ENCODE data around the gene KRTAP9-2.
"Not testable (repeated sequence)": the region's sequence is repeated elsewhere in the genome, so short reads cannot be mapped to it uniquely, and the experiment has no call there.

Gene KRTAP9-2

GRCh38 chr17:41185001-41185400, 41.4 kb upstream of the KRTAP9-2 start:
- H3K27me3 Mint-ChIP-seq (ENCODE audit: low read depth) = peaks cover 15% of the 10 kb centered on the region
- H3K36me3 Mint-ChIP-seq (ENCODE audit: low read depth) = no peaks in the 10 kb centered on the region
- no peak overlapping the region for H3K4me3 Mint-ChIP-seq
- no peak overlapping the region for H3K27ac Mint-ChIP-seq
- H3K9me3 Mint-ChIP-seq = peaks cover 7% of the 10 kb centered on the region
- TF ChIP-seq CTCF (IDR thresholded peaks at IDR 0.05; ENCODE audit: unreplicated experiment in 3 of 3) = no peak
- H3K4me1 Mint-ChIP-seq = no peaks in the 10 kb centered on the region

- Mint-ChIP-seq H3K36me3 (ENCODE audit: low read depth) (no peaks in the 10 kb centered on the region), H3K9me3 (peaks cover 7% of the 10 kb centered on the region), H3K27ac (no peak overlapping the region), H3K27me3 (ENCODE audit: low read depth) (peaks cover 19% of the 10 kb centered on the region), H3K4me1 (no peaks in the 10 kb centered on the region), H3K4me3 (no peak overlapping the region)
- TF ChIP-seq CTCF (IDR thresholded peaks at IDR 0.05; ENCODE audit: unreplicated experiment in 3 of 3) = no peak
Measured at GRCh38 chr17:41186872-41187271, 39.6 kb upstream of the KRTAP9-2 start.

GRCh38 chr17:41189837-41190318, 36.6 kb upstream of the KRTAP9-2 start, which contains the start of gene KRTAP9-1:
KRTAP9-1 (plus strand) TSS chr17:41189887; CDS start chr17:41189887, 0 bp downstream.
- not testable (repeated sequence) for H3K9me3 Mint-ChIP-seq; H3K36me3 Mint-ChIP-seq (ENCODE audit: low read depth); H3K27ac Mint-ChIP-seq; H3K4me1 Mint-ChIP-seq; H3K4me3 Mint-ChIP-seq
- H3K27me3 Mint-ChIP-seq (ENCODE audit: low read depth) = peaks cover 13% of the 10 kb centered on the region

- H3K4me3 Mint-ChIP-seq = no peak overlapping the region
- no peaks in the 10 kb centered on the region for H3K36me3 Mint-ChIP-seq (ENCODE audit: low read depth)
- H3K4me1 Mint-ChIP-seq = no peaks in the 10 kb centered on the region
- H3K27ac Mint-ChIP-seq = no peak overlapping the region
- peaks cover 13% of the 10 kb centered on the region for H3K27me3 Mint-ChIP-seq (ENCODE audit: low read depth)
- peaks cover 2% of the 10 kb centered on the region for H3K9me3 Mint-ChIP-seq
- no peak for TF ChIP-seq CTCF (IDR thresholded peaks at IDR 0.05; ENCODE audit: unreplicated experiment in 3 of 3)
Measured at GRCh38 chr17:41190328-41190727, 36.1 kb upstream of the KRTAP9-2 start.

- H3K36me3 Mint-ChIP-seq (ENCODE audit: low read depth) = no peaks in the 10 kb centered on the region
- no peak overlapping the region for H3K27ac Mint-ChIP-seq
- peaks cover 4% of the 10 kb centered on the region for H3K27me3 Mint-ChIP-seq (ENCODE audit: low read depth)
- H3K4me3 Mint-ChIP-seq = no peak overlapping the region
- no peak for TF ChIP-seq CTCF (IDR thresholded peaks at IDR 0.05; ENCODE audit: unreplicated experiment in 3 of 3)
- H3K9me3 Mint-ChIP-seq = peaks cover 12% of the 10 kb centered on the region
- no peaks in the 10 kb centered on the region for H3K4me1 Mint-ChIP-seq
Measured at GRCh38 chr17:41196068-41196467, 30.4 kb upstream of the KRTAP9-2 start.

- peaks cover 4% of the 10 kb centered on the region for H3K27me3 Mint-ChIP-seq (ENCODE audit: low read depth)
- H3K36me3 Mint-ChIP-seq (ENCODE audit: low read depth) = no peaks in the 10 kb centered on the region
- peaks cover 10% of the 10 kb centered on the region for H3K9me3 Mint-ChIP-seq
- H3K4me3 Mint-ChIP-seq = no peak overlapping the region
- no peaks in the 10 kb centered on the region for H3K4me1 Mint-ChIP-seq
- H3K27ac Mint-ChIP-seq = no peak overlapping the region
- no peak for TF ChIP-seq CTCF (IDR thresholded peaks at IDR 0.05; ENCODE audit: unreplicated experiment in 3 of 3)
Measured at GRCh38 chr17:41199421-41200078, 26.9 kb upstream of the KRTAP9-2 start.
